MCF 10A (cell line): ENCODE measurements around the gene SUOX. TPM values are rescaled to one million over a fixed set of nuclear protein-coding genes. Genes with fewer than 3 reads are reported as not detected.
"Not testable (repeated sequence)": the region's sequence is repeated elsewhere in the genome, so short reads cannot be mapped to it uniquely, and the experiment has no call there.

Experiments
- BruUV-seq: library from RNA; stranded (reverse); fragments of 400-500 nt; replicated peaks from 2 replicates; lab custom pipeline; 2021; lab: Mats Ljungman, UMichigan
- CTCF ChIA-PET: fragments of 300-600 bp; sonication (Branson Sonifier 250); formaldehyde crosslinking; extraction: SDS; loops from one replicate; lab custom pipeline; 2021; ENCODE audit warnings: antibody characterized with exemption, inconsistent platforms; lab: Yijun Ruan, JAX
- POLR2A ChIA-PET: fragments of 300-600, 350-650 bp; sonication (Branson Sonifier 250); formaldehyde crosslinking; extraction: SDS; loops from one replicate; lab custom pipeline; 2020; ENCODE audit warnings: antibody characterized with exemption, inconsistent platforms; lab: Yijun Ruan, JAX
- DNase-seq: peaks from one replicate; pipeline ENCODE4 v3.0.0-alpha.2; 2018; ENCODE audit not compliant: unreplicated experiment
- H3K27ac Mint-ChIP-seq: one replicate; pipeline ENCODE4 v1.8.0; 2022; ENCODE audit warnings: mild to moderate bottlenecking, low read depth, mixed read lengths; ENCODE audit not compliant: unreplicated experiment
- H3K27me3 Mint-ChIP-seq: one replicate; pipeline ENCODE4 v1.8.0; 2022; ENCODE audit warnings: mixed read lengths; ENCODE audit not compliant: insufficient read depth, unreplicated experiment
- H3K36me3 Mint-ChIP-seq: one replicate; pipeline ENCODE4 v1.8.0; 2022; ENCODE audit warnings: mild to moderate bottlenecking, moderate library complexity, mixed read lengths; ENCODE audit not compliant: insufficient read depth, unreplicated experiment
- H3K4me1 Mint-ChIP-seq: one replicate; pipeline ENCODE4 v1.8.0; 2022; ENCODE audit warnings: mixed read lengths; ENCODE audit not compliant: insufficient read depth, unreplicated experiment
- H3K4me3 Mint-ChIP-seq: one replicate; pipeline ENCODE4 v1.8.0; 2022; ENCODE audit warnings: mild to moderate bottlenecking, moderate library complexity, mixed read lengths; ENCODE audit not compliant: unreplicated experiment
- H3K9me3 Mint-ChIP-seq: one replicate; pipeline ENCODE4 v1.8.0; 2022; ENCODE audit warnings: mixed read lengths; ENCODE audit not compliant: unreplicated experiment
- CTCF ChIP-seq: fragments of 200-600 bp; IDR thresholded peaks from one replicate; pipeline ENCODE4 v1.8.0; 2022; ENCODE audit warnings: antibody characterized with exemption, mild to moderate bottlenecking; ENCODE audit not compliant: unreplicated experiment
- intact Hi-C: fragments of 100-400 bp; cut with micrococcal nuclease; formaldehyde crosslinking; loops from 2 replicates; pipeline ENCODE4 v1.14.1; 2022
- total RNA-seq: library from RNA; stranded (reverse); gene quantifications from 2 replicates; pipeline ENCODE4 v1.2.3, GENCODE V29; 2022

The SUOX gene
- total RNA-seq, 1 experiment from 2014 or later, result 6.3 TPM

GRCh38 chr12:55997535-55997859, 421 bp downstream of the SUOX start:
- no peak for TF ChIP-seq CTCF
- no TSS peak for BruUV-seq

GRCh38 chr12:55999522-55999921, 2.4 kb downstream of the SUOX start:
- ChIA-PET POLR2A (interaction anchor here (0.8 to 5.0 kb wide), 2 partner anchors 41 to 105 kb away, joined by 4 to 33 read pairs; partner anchors contain the start of gene PA2G4), CTCF (interaction anchor here (0.7 to 1.2 kb wide), 3 partner anchors 41 to 1656 kb away, joined by 3 read pairs; no protein-coding TSS in a partner anchor)
- Mint-ChIP-seq H3K4me1 (peaks cover 12% of the 10 kb centered on the region), H3K36me3 (peaks cover 17% of the 10 kb centered on the region)
- intact Hi-C loops, H3K9me3 Mint-ChIP-seq, DNase-seq, H3K27ac Mint-ChIP-seq, BruUV-seq, H3K4me3 Mint-ChIP-seq, H3K27me3 Mint-ChIP-seq: not testable (repeated sequence)

More at GRCh38 chr12:55997535-55997859, 421 bp downstream of the SUOX start:
- intact Hi-C loops, result loop anchor here (2.0 kb wide), 2 partner anchors 81 to 119 kb away; partner anchors contain the start of gene RPL41
- Mint-ChIP-seq H3K9me3 (no peaks in the 10 kb centered on the region), H3K4me1 (peaks cover 12% of the 10 kb centered on the region), H3K36me3 (peaks cover 20% of the 10 kb centered on the region), H3K27me3 (no peaks in the 10 kb centered on the region), H3K4me3 (peak overlapping the region; percentile 92), H3K27ac (no peak overlapping the region)
- POLR2A ChIA-PET, result interaction anchor here (0.6 to 5.0 kb wide), 25 partner anchors 9 to 268 kb away, joined by 3 to 71 read pairs (median 8); partner anchors contain the start of genes CD63, DNAJC14, ERBB3 and ESYT1
- no peak for DNase-seq
- CTCF ChIA-PET, result interaction anchor here (0.5 to 5.0 kb wide), 15 partner anchors 9 to 263 kb away, joined by 3 to 80 read pairs (median 5); partner anchors contain the start of gene PA2G4

GRCh38 chr12:55999999-56000540, 3.0 kb downstream of the SUOX start:
- peaks cover 12% of the 10 kb centered on the region for H3K4me1 Mint-ChIP-seq
- H3K9me3 Mint-ChIP-seq, DNase-seq, intact Hi-C loops, H3K27me3 Mint-ChIP-seq, H3K4me3 Mint-ChIP-seq, H3K27ac Mint-ChIP-seq, BruUV-seq: not testable (repeated sequence)
- H3K36me3 Mint-ChIP-seq, result peaks cover 17% of the 10 kb centered on the region
- ChIA-PET POLR2A (interaction anchor here (0.8 to 5.0 kb wide), 2 partner anchors 41 to 104 kb away, joined by 4 to 33 read pairs; partner anchors contain the start of gene PA2G4), CTCF (interaction anchor here (0.7 to 1.2 kb wide), 4 partner anchors 41 to 1526 kb away, joined by 3 read pairs; no protein-coding TSS in a partner anchor)

GRCh38 chr12:56001487-56002100, 4.5 kb downstream of the SUOX start:
- H3K9me3 Mint-ChIP-seq, result no peaks in the 10 kb centered on the region
- H3K27me3 Mint-ChIP-seq, result no peaks in the 10 kb centered on the region
- CTCF ChIA-PET, result interaction anchor here (0.6 kb wide), 2 partner anchors 20 to 291 kb away, joined by 3 read pairs; no protein-coding TSS in a partner anchor
- intact Hi-C loops, result no loop called here
- peaks cover 6% of the 10 kb centered on the region for H3K4me1 Mint-ChIP-seq
- no peak overlapping the region for H3K4me3 Mint-ChIP-seq
- POLR2A ChIA-PET, result no interaction called here
- DNase-seq, result no peak
- no peak overlapping the region for H3K27ac Mint-ChIP-seq
- H3K36me3 Mint-ChIP-seq, result peaks cover 10% of the 10 kb centered on the region
- TF ChIP-seq CTCF, result no peak
- BruUV-seq, result no TSS peak

- CTCF ChIA-PET, result interaction anchor here (0.6 to 0.9 kb wide), 4 partner anchors 26 to 111 kb away, joined by 3 to 4 read pairs (median 3); no protein-coding TSS in a partner anchor
- DNase-seq, H3K9me3 Mint-ChIP-seq, H3K36me3 Mint-ChIP-seq, H3K4me3 Mint-ChIP-seq, H3K27ac Mint-ChIP-seq, H3K4me1 Mint-ChIP-seq, BruUV-seq, H3K27me3 Mint-ChIP-seq, intact Hi-C loops: not testable (repeated sequence)
- POLR2A ChIA-PET, result interaction anchor here (0.5 kb wide), 1 partner anchor 20 kb away, joined by 3 read pairs; no protein-coding TSS in a partner anchor
Observed at GRCh38 chr12:56003376-56003775, 6.3 kb downstream of the SUOX start.
